KMS-11 (cell line): ENCODE data around the gene SUCLG2.

ENCODE experiments used
- H2AFZ ChIP-seq: fragments of 200-600 bp; sonication (generic); 2 replicates; pipeline ENCODE4 v1.6.1; 2016; ENCODE audit warnings: antibody characterized with exemption, mixed run types, low read depth
- H3K27ac ChIP-seq: fragments of 200-600 bp; sonication (generic); 2 replicates; pipeline ENCODE4 v1.6.1; 2016; ENCODE audit warnings: mild to moderate bottlenecking, mixed run types
- H3K27me3 ChIP-seq: fragments of 200-600 bp; sonication (generic); 2 replicates; pipeline ENCODE4 v1.6.1; 2017; ENCODE audit warnings: mild to moderate bottlenecking, low read depth, mixed run types, moderate library complexity; ENCODE audit not compliant: insufficient read depth
- H3K36me3 ChIP-seq: fragments of 200-600 bp; sonication (generic); 2 replicates; pipeline ENCODE4 v1.6.1; 2017; ENCODE audit warnings: mild to moderate bottlenecking, mixed run types; ENCODE audit not compliant: insufficient read depth
- H3K4me1 ChIP-seq: fragments of 200-600 bp; sonication (generic); 2 replicates; pipeline ENCODE4 v1.6.1; 2016; ENCODE audit warnings: mild to moderate bottlenecking, low read depth, mixed run types; ENCODE audit not compliant: poor library complexity, severe bottlenecking
- H3K4me2 ChIP-seq: fragments of 200-600 bp; sonication (generic); 2 replicates; pipeline ENCODE4 v1.7.0; 2016; ENCODE audit warnings: mild to moderate bottlenecking, mixed run types
- H3K4me3 ChIP-seq: fragments of 200-600 bp; sonication (generic); IDR thresholded peaks from 2 replicates; pipeline ENCODE4 v1.6.1; 2017; ENCODE audit warnings: low read depth, low read length, mixed read lengths; ENCODE audit not compliant: insufficient read depth
- H3K79me2 ChIP-seq: fragments of 200-600 bp; sonication (generic); 2 replicates; pipeline ENCODE4 v1.6.1; 2016; ENCODE audit warnings: low read depth, mixed run types; ENCODE audit not compliant: insufficient read depth
- H3K9ac ChIP-seq: fragments of 200-600 bp; sonication (generic); 2 replicates; pipeline ENCODE4 v1.6.1; 2016; ENCODE audit warnings: mild to moderate bottlenecking, mixed run types
- H4K20me1 ChIP-seq: fragments of 200-600 bp; sonication (generic); 2 replicates; pipeline ENCODE4 v1.6.1; 2016; ENCODE audit warnings: mild to moderate bottlenecking, mixed run types; ENCODE audit not compliant: insufficient read depth
- CTCF ChIP-seq: fragments of 200-600 bp; sonication (generic); conservative IDR thresholded peaks from 2 replicates; pipeline ENCODE4 v1.6.1; 2017; ENCODE audit warnings: low read depth, mild to moderate bottlenecking, antibody characterized with exemption, low read length, moderate library complexity, mixed read lengths

Gene SUCLG2

GRCh38 chr3:67691926-67692325, 37.5 kb upstream of the SUCLG2 start:
- Histone ChIP-seq H2AFZ (no peak overlapping the region), H3K4me3 (no peak overlapping the region), H3K9ac (no peak overlapping the region), H4K20me1 (no peaks in the 10 kb centered on the region), H3K4me2 (no peak overlapping the region), H3K27ac (no peak overlapping the region), H3K79me2 (no peaks in the 10 kb centered on the region), H3K27me3 (no peaks in the 10 kb centered on the region), H3K4me1 (no peaks in the 10 kb centered on the region), H3K36me3 (no peaks in the 10 kb centered on the region)
- TF ChIP-seq CTCF: no peak

- Histone ChIP-seq H3K9ac (no peak overlapping the region), H3K27me3 (no peaks in the 10 kb centered on the region), H3K36me3 (no peaks in the 10 kb centered on the region), H3K4me2 (no peak overlapping the region), H3K4me3 (no peak overlapping the region), H2AFZ (no peak overlapping the region), H3K27ac (no peak overlapping the region), H3K4me1 (no peaks in the 10 kb centered on the region), H4K20me1 (no peaks in the 10 kb centered on the region), H3K79me2 (no peaks in the 10 kb centered on the region)
- TF ChIP-seq CTCF: no peak
These were observed 36.8 kb upstream of the SUCLG2 start for GRCh38 chr3:67691207-67691606.

GRCh38 chr3:67689806-67690205, 35.4 kb upstream of the SUCLG2 start:
- no peaks in the 10 kb centered on the region for H3K79me2 ChIP-seq
- H3K27me3 ChIP-seq: no peaks in the 10 kb centered on the region
- H3K4me1 ChIP-seq: peaks cover 13% of the 10 kb centered on the region
- no peaks in the 10 kb centered on the region for H4K20me1 ChIP-seq
- no peak overlapping the region for H3K4me2 ChIP-seq
- no peak overlapping the region for H2AFZ ChIP-seq
- no peak for TF ChIP-seq CTCF
- no peak overlapping the region for H3K27ac ChIP-seq
- no peak overlapping the region for H3K4me3 ChIP-seq
- H3K9ac ChIP-seq: no peak overlapping the region
- no peaks in the 10 kb centered on the region for H3K36me3 ChIP-seq

GRCh38 chr3:67688231-67688630, 33.8 kb upstream of the SUCLG2 start:
- H3K4me3 ChIP-seq: no peak overlapping the region
- peaks cover 18% of the 10 kb centered on the region for H3K4me1 ChIP-seq
- TF ChIP-seq CTCF: no peak
- no peaks in the 10 kb centered on the region for H3K27me3 ChIP-seq
- H3K36me3 ChIP-seq: no peaks in the 10 kb centered on the region
- H3K4me2 ChIP-seq: no peak overlapping the region
- H3K79me2 ChIP-seq: no peaks in the 10 kb centered on the region
- H3K27ac ChIP-seq: no peak overlapping the region
- H4K20me1 ChIP-seq: no peaks in the 10 kb centered on the region
- H2AFZ ChIP-seq: no peak overlapping the region
- no peak overlapping the region for H3K9ac ChIP-seq

GRCh38 chr3:67686069-67686468, 31.7 kb upstream of the SUCLG2 start:
- no peaks in the 10 kb centered on the region for H3K36me3 ChIP-seq
- no peak overlapping the region for H3K9ac ChIP-seq
- no peak overlapping the region for H3K4me2 ChIP-seq
- H4K20me1 ChIP-seq: no peaks in the 10 kb centered on the region
- no peak overlapping the region for H3K4me3 ChIP-seq
- TF ChIP-seq CTCF: no peak
- H3K27ac ChIP-seq: no peak overlapping the region
- no peaks in the 10 kb centered on the region for H3K27me3 ChIP-seq
- no peaks in the 10 kb centered on the region for H3K79me2 ChIP-seq
- H3K4me1 ChIP-seq: peaks cover 22% of the 10 kb centered on the region
- H2AFZ ChIP-seq: no peak overlapping the region
